H9 (cell line): ENCODE measurements around the gene GATA6. TPM values are rescaled to one million over a fixed set of nuclear protein-coding genes. Genes with fewer than 3 reads are reported as not detected.

Source experiments
- DNase-seq: peaks from one replicate; pipeline ENCODE4 v3.0.0-alpha.2; 2017
- H2AFZ ChIP-seq: one replicate; pipeline ENCODE4 v1.6.1; 2013; ENCODE audit warnings: mild to moderate bottlenecking, low read length, control low read depth, moderate library complexity
- H2AK5ac ChIP-seq: 2 replicates; pipeline ENCODE4 v1.6.1; 2013; ENCODE audit warnings: low read length, control low read depth, mixed read lengths; ENCODE audit not compliant: insufficient read length
- H2BK120ac ChIP-seq: one replicate; pipeline ENCODE4 v1.6.1; 2013; ENCODE audit warnings: low read depth, mild to moderate bottlenecking, low read length, control low read depth, inconsistent platforms; ENCODE audit not compliant: poor library complexity, severe bottlenecking
- H2BK12ac ChIP-seq: 2 replicates; pipeline ENCODE4 v1.6.1; 2013; ENCODE audit warnings: low read length, control low read depth, mixed read lengths, low read depth; ENCODE audit not compliant: insufficient read length
- H2BK15ac ChIP-seq: 2 replicates; pipeline ENCODE4 v1.6.1; 2013; ENCODE audit warnings: low read depth, low read length, control low read depth
- H2BK20ac ChIP-seq: one replicate; pipeline ENCODE4 v1.6.1; 2013; ENCODE audit warnings: low read depth, mild to moderate bottlenecking, low read length, control low read depth, inconsistent platforms; ENCODE audit not compliant: poor library complexity, severe bottlenecking
- H2BK5ac ChIP-seq: 2 replicates; pipeline ENCODE4 v1.6.1; 2013; ENCODE audit warnings: low read length, control low read depth, mixed read lengths; ENCODE audit not compliant: insufficient read length
- H3K14ac ChIP-seq: 2 replicates; pipeline ENCODE4 v1.6.1; 2013; ENCODE audit warnings: low read length, control low read depth; ENCODE audit not compliant: insufficient read depth
- H3K18ac ChIP-seq: 2 replicates; pipeline ENCODE4 v1.6.1; 2013; ENCODE audit warnings: low read depth, mild to moderate bottlenecking, mixed read lengths, low read length, control low read depth; ENCODE audit not compliant: insufficient read length
- H3K23ac ChIP-seq: 2 replicates; pipeline ENCODE4 v1.6.1; 2013; ENCODE audit warnings: low read length, control low read depth, mixed read lengths, low read depth; ENCODE audit not compliant: insufficient read length
- H3K23me2 ChIP-seq: 2 replicates; pipeline ENCODE4 v1.6.1; 2013; ENCODE audit warnings: low read depth, mild to moderate bottlenecking, mixed read lengths, low read length, control low read depth; ENCODE audit not compliant: insufficient read length, poor library complexity, severe bottlenecking
- H3K27ac ChIP-seq: 2 replicates; pipeline ENCODE4 v1.5.1; 2013; ENCODE audit warnings: low read length, control low read depth, mixed read lengths, low read depth; ENCODE audit not compliant: insufficient read length
- H3K27me3 ChIP-seq: 2 replicates; pipeline ENCODE4 v1.6.1; 2013; ENCODE audit warnings: low read length, control low read depth, inconsistent platforms; ENCODE audit not compliant: insufficient read depth
- H3K4ac ChIP-seq: 2 replicates; pipeline ENCODE4 v1.6.1; 2013; ENCODE audit warnings: low read depth, mild to moderate bottlenecking, control low read depth, inconsistent platforms, low read length, moderate library complexity
- H3K4me1 ChIP-seq: 2 replicates; pipeline ENCODE4 v1.6.1; 2013; ENCODE audit warnings: low read length, control low read depth, inconsistent platforms; ENCODE audit not compliant: insufficient read depth
- H3K4me2 ChIP-seq: 2 replicates; pipeline ENCODE4 v1.6.1; 2013; ENCODE audit warnings: low read length, control low read depth, mixed read lengths; ENCODE audit not compliant: insufficient read length, insufficient read depth
- H3K56ac ChIP-seq: 2 replicates; pipeline ENCODE4 v1.6.1; 2013; ENCODE audit warnings: low read depth, mild to moderate bottlenecking, mixed read lengths, low read length, control low read depth; ENCODE audit not compliant: insufficient read length
- H3K79me1 ChIP-seq: 2 replicates; pipeline ENCODE4 v1.6.1; 2013; ENCODE audit warnings: low read depth, mild to moderate bottlenecking, moderate library complexity, low read length, control low read depth, inconsistent platforms; ENCODE audit not compliant: insufficient read depth, poor library complexity, severe bottlenecking
- H3K79me2 ChIP-seq: 2 replicates; pipeline ENCODE4 v1.6.1; 2013; ENCODE audit warnings: low read length, control low read depth, inconsistent platforms; ENCODE audit not compliant: insufficient read depth
- H3K9ac ChIP-seq: 2 replicates; pipeline ENCODE4 v1.6.1; 2013; ENCODE audit warnings: low read length, control low read depth, mixed read lengths; ENCODE audit not compliant: insufficient read length; ENCODE audit errors: extremely low read depth
- H3K9me3 ChIP-seq: one replicate; pipeline ENCODE4 v1.6.1; 2013; ENCODE audit warnings: low read depth, low read length, inconsistent platforms; ENCODE audit not compliant: control insufficient read depth
- H3T11ph ChIP-seq: one replicate; pipeline ENCODE4 v1.6.1; 2013; ENCODE audit warnings: mild to moderate bottlenecking, low read length, control low read depth, inconsistent platforms
- H4K20me1 ChIP-seq: one replicate; pipeline ENCODE4 v1.6.1; 2013; ENCODE audit not compliant: control insufficient read depth, insufficient read length, insufficient read depth
- H4K5ac ChIP-seq: 2 replicates; pipeline ENCODE4 v1.6.1; 2013; ENCODE audit warnings: low read depth, mild to moderate bottlenecking, mixed read lengths, low read length, control low read depth; ENCODE audit not compliant: insufficient read length
- H4K8ac ChIP-seq: replicated peaks from 2 replicates; pipeline ENCODE4 v1.6.1; 2013; ENCODE audit warnings: low read length, control low read depth, mixed read lengths, low read depth; ENCODE audit not compliant: insufficient read length
- H4K91ac ChIP-seq: 2 replicates; pipeline ENCODE4 v1.6.1; 2013; ENCODE audit warnings: low read depth, mild to moderate bottlenecking, moderate library complexity, mixed read lengths, low read length, control low read depth; ENCODE audit not compliant: insufficient read length
- H3K27ac Mint-ChIP-seq, 3 experiments: 2 replicates in 2 of 3; 3 replicates in 1 of 3; pipeline ENCODE4 v1.8.0; 2020 to 2021; ENCODE audit warnings: mixed read lengths in 3 of 3, mild to moderate bottlenecking in 1 of 3, moderate library complexity in 1 of 3
- H3K27me3 Mint-ChIP-seq: 2 replicates; pipeline ENCODE4 v1.8.0; 2021; ENCODE audit warnings: low read depth, mild to moderate bottlenecking, moderate library complexity, mixed read lengths
- H3K36me3 Mint-ChIP-seq, 3 experiments: 2 replicates in 2 of 3; 3 replicates in 1 of 3; pipeline ENCODE4 v1.8.0; 2020 to 2021; ENCODE audit warnings: low read depth in 3 of 3, mixed read lengths in 3 of 3; ENCODE audit not compliant: insufficient read depth in 1 of 3
- H3K4me1 Mint-ChIP-seq, 2 experiments: 2 replicates each; pipeline ENCODE4 v1.8.0; 2020; ENCODE audit warnings: mixed read lengths in 2 of 2
- H3K4me3 Mint-ChIP-seq, 2 experiments: 2 replicates in 1 of 2; 3 replicates in 1 of 2; pipeline ENCODE4 v1.8.0; 2020 to 2021; ENCODE audit warnings: mild to moderate bottlenecking in 2 of 2, mixed read lengths in 2 of 2, moderate library complexity in 1 of 2
- H3K9me3 Mint-ChIP-seq, 2 experiments: 2 replicates in 1 of 2; 3 replicates in 1 of 2; pipeline ENCODE4 v1.8.0; 2020; ENCODE audit warnings: mild to moderate bottlenecking in 2 of 2, mixed read lengths in 2 of 2, moderate library complexity in 1 of 2
- CTCF ChIP-seq: fragments of 200-600 bp; sonication (generic); conservative IDR thresholded peaks from 3 replicates; pipeline ENCODE4 v1.8.0; 2021; ENCODE audit warnings: antibody characterized with exemption, mild to moderate bottlenecking
- WGBS: extraction: QIAGEN DNeasy Blood & Tissue Kit; methylation state at CpG from one replicate; pipeline ENCODE4 v1.1.7; 2013; ENCODE audit warnings: missing lambda C conversion rate, low lambda C conversion rate, mixed read lengths; ENCODE audit not compliant: insufficient read length; ENCODE audit errors: extremely low coverage; 5-methylcytosine and 5-hydroxymethylcytosine counted together
- total RNA-seq: library from RNA; stranded (reverse); gene quantifications from 2 replicates; pipeline ENCODE4 v1.2.1, GENCODE V29; 2021

Gene GATA6
- total RNA-seq, 1 experiment from 2014 or later = not detected

- H3K79me2 ChIP-seq = no peaks in the 10 kb centered on the region
- DNase-seq = no peak
- H3K4me1 ChIP-seq = no peaks in the 10 kb centered on the region
- H3K36me3 Mint-ChIP-seq = no peaks in the 10 kb centered on the region
- no peak overlapping the region for H3K27ac ChIP-seq
- H2BK120ac ChIP-seq = no peak overlapping the region
- no peaks in the 10 kb centered on the region for H3K79me1 ChIP-seq
- H3T11ph ChIP-seq = no peak overlapping the region
- no peak overlapping the region for H3K23ac ChIP-seq
- H2BK12ac ChIP-seq = no peak overlapping the region
- no peak overlapping the region for H4K91ac ChIP-seq
- no peak overlapping the region for H3K18ac ChIP-seq
- H3K9me3 ChIP-seq = no peaks in the 10 kb centered on the region
- no peak overlapping the region for H3K4me3 Mint-ChIP-seq
- H3K56ac ChIP-seq = no peak overlapping the region
- H2AFZ ChIP-seq = no peak overlapping the region
- no peak overlapping the region for H4K5ac ChIP-seq
- H3K27me3 Mint-ChIP-seq = peaks cover 15% of the 10 kb centered on the region
- no peaks in the 10 kb centered on the region for H4K20me1 ChIP-seq
- H2BK5ac ChIP-seq = no peak overlapping the region
- no peak overlapping the region for H3K4ac ChIP-seq
- no peak overlapping the region for H3K4me2 ChIP-seq
- H3K9me3 Mint-ChIP-seq = no peaks in the 10 kb centered on the region
- WGBS = no CpG with 5 or more reads among the region's 7 CpGs
- H3K9ac ChIP-seq = no peak overlapping the region
- peaks cover 11 to 22% of the 10 kb centered on the region in 2 experiments for H3K4me1 Mint-ChIP-seq
- H3K23me2 ChIP-seq = no peaks in the 10 kb centered on the region
- H2AK5ac ChIP-seq = no peak overlapping the region
- no peak for TF ChIP-seq CTCF
- no peaks in the 10 kb centered on the region for H3K27me3 ChIP-seq
- no peak overlapping the region for H4K8ac ChIP-seq
- no peak overlapping the region for H3K27ac Mint-ChIP-seq
- H3K14ac ChIP-seq = no peak overlapping the region
- no peak overlapping the region for H2BK15ac ChIP-seq
- no peak overlapping the region for H2BK20ac ChIP-seq
Observed at GRCh38 chr18:22198163-22198562, 28.8 kb downstream of the GATA6 start.
